ENCODE results near the gene RASGRP2. TPM values are rescaled to one million over a fixed set of nuclear protein-coding genes. Genes with fewer than 3 reads are reported as not detected.

Gene RASGRP2
- total and polyA plus RNA-seq, 11 donors: 16.2 to 78.9 (median 28.1) TPM

- Histone ChIP-seq H3K27me3 (no peaks in the 10 kb centered on the region), H3K36me3 (peaks cover 0 to 100% (median 100%) of the 10 kb centered on the region in 9 donors), H3K27ac (peak overlapping the region in 1 of 12 donors; percentile 83), H3K9me3 (no peaks in the 10 kb centered on the region), H3K4me3 (peak overlapping the region in 1 of 12 donors; percentile 16), H3K4me1 (peaks cover 0 to 82% (median 60%) of the 10 kb centered on the region in 12 donors)
- DNase-seq (no peak), ATAC-seq (no peak)
- WGBS, 4 donors: 77 to 85% (median 80%) methylated on average over 2 of the region's 2 CpGs
- intact Hi-C loops (cut with DNase I): loop anchor here in 1 of 10 donors (10.0 kb wide), 1 partner anchor 343 kb away; the partner anchor contains the start of genes TM7SF2 and ZNHIT2
- TF ChIP-seq CTCF (IDR thresholded peaks at IDR 0.05) (no peak), POLR2A (IDR thresholded peaks at IDR 0.05) (no peak)
Measured at GRCh38 chr11:64771861-64772260, 27.9 kb upstream of the RASGRP2 start.

DNA sequence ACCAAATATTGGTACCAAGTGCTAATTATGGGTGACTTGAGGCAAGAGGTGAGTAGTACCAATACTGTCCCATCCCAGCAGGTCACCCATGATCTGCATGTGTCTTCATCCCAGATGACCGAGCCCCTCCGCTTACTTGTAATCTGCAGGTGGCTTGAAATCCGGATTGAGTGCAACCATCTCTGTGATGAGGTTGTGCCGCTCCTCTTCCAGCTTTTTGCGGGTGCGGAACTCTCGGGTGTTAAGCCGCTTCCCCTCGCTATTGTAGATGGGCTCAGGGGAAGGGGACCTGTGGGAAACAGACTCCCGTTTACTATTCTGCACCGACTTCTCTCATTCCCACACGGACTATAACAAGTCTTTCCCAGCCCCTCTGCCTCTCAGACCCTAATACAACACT is 26.2 kb upstream of the RASGRP2 start:
- no peak for ATAC-seq
- H3K4me3 ChIP-seq: no peak overlapping the region
- no peaks in the 10 kb centered on the region for H3K9me3 ChIP-seq
- H3K36me3 ChIP-seq: peaks cover 0 to 100% (median 99%) of the 10 kb centered on the region in 9 donors
- H3K4me1 ChIP-seq: peaks cover 0 to 72% (median 42%) of the 10 kb centered on the region in 12 donors
- TF ChIP-seq CTCF (IDR thresholded peaks at IDR 0.05): no peak
- no peak for TF ChIP-seq POLR2A (IDR thresholded peaks at IDR 0.05)
- H3K27ac ChIP-seq: no peak overlapping the region
- 92 to 93% (median 93%) methylated on average over 12 of the region's 12 CpGs for WGBS, 4 donors
- DNase-seq: no peak
- no peaks in the 10 kb centered on the region for H3K27me3 ChIP-seq
- intact Hi-C loops (cut with DNase I): loop anchor here in 1 of 10 donors (10.0 kb wide), 1 partner anchor 345 kb away; the partner anchor contains the start of genes TM7SF2 and ZNHIT2

DNA sequence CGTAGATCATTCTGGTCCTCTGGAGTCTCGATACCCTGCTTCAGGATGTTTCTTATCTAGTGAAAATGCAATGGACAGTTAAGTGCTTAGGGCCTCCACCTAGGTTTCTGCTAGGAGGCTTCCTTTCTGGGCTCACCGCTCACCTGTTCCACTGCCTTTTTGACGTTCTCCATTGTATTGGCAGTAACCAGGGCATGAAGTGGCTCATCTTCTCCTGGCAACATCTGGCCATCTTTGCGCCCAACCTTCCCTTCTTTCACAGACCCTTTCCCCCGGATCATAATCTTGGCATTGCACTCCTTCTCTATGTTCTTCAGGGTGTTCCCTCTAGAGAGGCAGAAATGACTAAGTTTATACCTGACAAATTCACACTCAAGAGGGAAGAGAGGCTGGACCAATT is 25.3 kb upstream of the RASGRP2 start:
- Histone ChIP-seq H3K27ac (no peak overlapping the region), H3K4me1 (peaks cover 0 to 72% (median 39%) of the 10 kb centered on the region in 12 donors), H3K9me3 (no peaks in the 10 kb centered on the region), H3K4me3 (no peak overlapping the region), H3K27me3 (no peaks in the 10 kb centered on the region), H3K36me3 (peaks cover 0 to 100% (median 99%) of the 10 kb centered on the region in 9 donors)
- intact Hi-C loops (cut with DNase I): no loop called here
- WGBS, 4 donors: 87 to 92% (median 90%) methylated on average over 6 of the region's 6 CpGs
- TF ChIP-seq POLR2A (IDR thresholded peaks at IDR 0.05): no peak
- no peak for TF ChIP-seq CTCF (IDR thresholded peaks at IDR 0.05)
- ATAC-seq (no peak), DNase-seq (no peak)

DNA sequence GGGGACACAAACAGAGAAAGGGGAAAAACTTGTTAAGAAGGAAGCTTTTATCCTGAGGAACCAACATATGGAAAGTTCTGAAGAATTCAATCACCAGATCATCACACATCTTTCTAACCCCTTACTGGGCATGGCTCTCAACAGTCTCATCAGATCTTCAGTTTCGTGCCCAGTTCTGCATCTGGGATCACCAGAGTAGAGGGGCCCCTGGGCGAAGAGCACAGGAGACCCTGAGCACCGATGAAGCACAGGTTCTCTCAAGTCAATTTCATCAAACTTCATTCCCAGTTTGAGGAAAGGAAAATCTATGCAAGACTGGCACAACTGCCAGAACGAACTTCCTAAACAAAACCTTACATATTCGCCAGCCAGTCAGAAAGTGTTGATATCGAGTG is 24.4 kb upstream of the RASGRP2 start:
- no peaks in the 10 kb centered on the region for H3K9me3 ChIP-seq
- no peaks in the 10 kb centered on the region for H3K27me3 ChIP-seq
- DNase-seq: no peak
- H3K4me3 ChIP-seq: no peak overlapping the region
- peaks cover 4 to 72% (median 42%) of the 10 kb centered on the region in 12 donors for H3K4me1 ChIP-seq
- peak overlapping the region in 4 of 12 donors; percentile 36 to 64 (median 58) for H3K27ac ChIP-seq
- 87 to 88% (median 87%) methylated on average over 6 of the region's 6 CpGs for WGBS, 4 donors
- intact Hi-C loops (cut with DNase I): no loop called here
- no peak for TF ChIP-seq CTCF (IDR thresholded peaks at IDR 0.05)
- ATAC-seq: no peak
- peaks cover 0 to 100% (median 99%) of the 10 kb centered on the region in 9 donors for H3K36me3 ChIP-seq
